Fibroblast of pulmonary artery (primary cell): ENCODE measurements around the gene THBS3.
"Not testable (repeated sequence)": the region's sequence is repeated elsewhere in the genome, so short reads cannot be mapped to it uniquely, and the experiment has no call there.

Experiments used
- DNase-seq: peaks from one replicate; pipeline ENCODE4 v3.0.0-alpha.2; 2010; ENCODE audit warnings: low read depth
- H3K4me3 ChIP-seq: replicated peaks from 2 replicates; pipeline ENCODE4 v1.5.1; 2011; ENCODE audit warnings: low read depth, mild to moderate bottlenecking, control low read depth, low read length, moderate library complexity
- TF ChIP-seq, protein P1 (sequence below): IDR thresholded peaks from 2 replicates; pipeline ENCODE4 v1.5.1; 2011; ENCODE audit warnings: mild to moderate bottlenecking, control low read depth, low read length, inconsistent platforms; ENCODE audit errors: missing control alignments

The THBS3 gene

DNA sequence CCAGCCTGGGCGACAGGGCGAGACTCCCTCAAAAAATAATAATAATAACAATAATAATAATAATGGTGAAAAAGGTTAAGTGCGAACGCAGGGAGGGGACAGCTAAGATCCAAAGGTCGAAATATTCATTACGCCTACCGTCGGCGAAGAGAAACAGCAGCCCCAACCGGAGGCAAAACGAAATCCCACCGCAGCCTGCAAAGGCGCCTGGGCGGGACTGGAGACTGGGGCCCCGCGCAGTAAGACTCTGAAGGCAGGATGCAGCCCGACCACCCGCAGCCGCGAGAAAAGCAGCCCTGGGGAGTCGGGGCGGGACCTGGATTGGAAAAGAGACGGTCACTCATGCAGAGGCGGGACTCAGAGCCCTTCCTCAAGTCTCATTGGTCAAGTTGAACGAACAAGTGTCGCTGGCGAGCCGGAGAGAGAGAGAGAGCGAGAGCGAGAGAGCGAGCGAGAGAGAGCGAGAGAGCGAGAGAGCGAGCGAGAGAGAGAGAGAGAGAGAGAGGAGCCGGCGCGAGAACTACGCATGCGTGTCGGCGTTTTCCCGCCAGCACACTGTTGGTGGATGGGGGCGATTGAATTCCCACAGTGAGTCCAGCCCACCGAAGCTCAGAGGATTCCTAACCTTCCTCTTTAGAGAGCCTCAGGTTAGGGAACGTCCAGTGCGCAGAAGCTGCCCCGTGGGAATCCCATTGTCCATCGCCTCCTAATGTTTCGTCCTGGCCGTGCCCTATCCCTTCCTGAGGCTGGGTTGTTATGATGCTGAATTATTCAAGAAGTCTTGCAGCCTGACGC is 36.9 kb upstream of the THBS3 start:
- peak; percentile 100 for DNase-seq
- H3K4me3 ChIP-seq, result peak overlapping the region; percentile 74
- TF ChIP-seq, protein P1, sequence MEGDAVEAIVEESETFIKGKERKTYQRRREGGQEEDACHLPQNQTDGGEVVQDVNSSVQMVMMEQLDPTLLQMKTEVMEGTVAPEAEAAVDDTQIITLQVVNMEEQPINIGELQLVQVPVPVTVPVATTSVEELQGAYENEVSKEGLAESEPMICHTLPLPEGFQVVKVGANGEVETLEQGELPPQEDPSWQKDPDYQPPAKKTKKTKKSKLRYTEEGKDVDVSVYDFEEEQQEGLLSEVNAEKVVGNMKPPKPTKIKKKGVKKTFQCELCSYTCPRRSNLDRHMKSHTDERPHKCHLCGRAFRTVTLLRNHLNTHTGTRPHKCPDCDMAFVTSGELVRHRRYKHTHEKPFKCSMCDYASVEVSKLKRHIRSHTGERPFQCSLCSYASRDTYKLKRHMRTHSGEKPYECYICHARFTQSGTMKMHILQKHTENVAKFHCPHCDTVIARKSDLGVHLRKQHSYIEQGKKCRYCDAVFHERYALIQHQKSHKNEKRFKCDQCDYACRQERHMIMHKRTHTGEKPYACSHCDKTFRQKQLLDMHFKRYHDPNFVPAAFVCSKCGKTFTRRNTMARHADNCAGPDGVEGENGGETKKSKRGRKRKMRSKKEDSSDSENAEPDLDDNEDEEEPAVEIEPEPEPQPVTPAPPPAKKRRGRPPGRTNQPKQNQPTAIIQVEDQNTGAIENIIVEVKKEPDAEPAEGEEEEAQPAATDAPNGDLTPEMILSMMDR, result peak; percentile 24

DNA sequence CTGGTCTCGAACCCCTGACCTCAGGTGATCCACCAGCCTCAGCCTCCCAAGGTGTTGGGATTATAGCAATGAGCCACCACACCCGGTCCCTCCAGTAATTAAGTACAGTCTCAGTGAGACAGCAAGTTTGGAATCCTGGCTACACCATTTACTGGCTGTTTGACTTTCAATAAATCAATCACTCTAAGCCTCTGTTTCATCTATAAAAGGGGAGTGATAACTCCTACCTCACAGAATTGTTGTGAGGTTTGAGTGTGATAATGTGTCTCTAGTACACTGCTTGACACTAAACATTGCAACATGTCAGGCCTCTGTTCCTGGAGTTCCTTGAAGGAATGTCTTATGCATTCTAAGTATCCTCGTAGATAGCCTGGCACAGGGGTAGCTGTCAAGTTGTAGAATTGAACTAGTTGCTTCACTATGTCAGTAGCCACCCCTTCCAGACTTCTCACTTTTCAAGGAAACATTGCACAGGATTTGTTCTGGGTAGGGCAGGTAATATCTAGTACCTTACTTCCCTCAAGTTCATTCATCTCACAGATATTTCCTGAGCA is 35.2 kb upstream of the THBS3 start:
- H3K4me3 ChIP-seq, result peak overlapping the region; percentile 74
- peak; percentile 35 for DNase-seq
- TF ChIP-seq, protein P1, result no peak

DNA sequence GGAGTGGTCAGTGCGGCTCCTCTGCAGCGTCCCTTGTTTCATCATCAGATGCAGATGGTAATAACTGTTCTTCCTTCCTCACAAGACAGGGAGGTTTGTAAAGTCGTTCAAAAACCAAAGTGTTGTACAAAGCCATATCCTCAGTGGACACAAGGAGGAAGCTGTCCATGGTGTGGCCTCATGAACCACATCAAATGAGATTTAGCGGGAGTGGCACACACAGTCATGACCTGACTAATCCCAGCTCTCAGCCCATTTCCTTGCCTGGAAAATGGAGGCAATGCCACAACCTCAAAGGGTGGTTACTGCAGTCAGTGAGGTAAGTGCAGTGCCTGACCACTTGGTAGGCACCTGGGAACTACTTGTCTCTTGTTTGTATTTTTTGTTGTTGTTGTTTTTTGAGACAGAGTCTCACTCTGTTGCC is 34.2 kb upstream of the THBS3 start:
- TF ChIP-seq, protein P1, result no peak
- no peak overlapping the region for H3K4me3 ChIP-seq
- DNase-seq, result no peak

DNA sequence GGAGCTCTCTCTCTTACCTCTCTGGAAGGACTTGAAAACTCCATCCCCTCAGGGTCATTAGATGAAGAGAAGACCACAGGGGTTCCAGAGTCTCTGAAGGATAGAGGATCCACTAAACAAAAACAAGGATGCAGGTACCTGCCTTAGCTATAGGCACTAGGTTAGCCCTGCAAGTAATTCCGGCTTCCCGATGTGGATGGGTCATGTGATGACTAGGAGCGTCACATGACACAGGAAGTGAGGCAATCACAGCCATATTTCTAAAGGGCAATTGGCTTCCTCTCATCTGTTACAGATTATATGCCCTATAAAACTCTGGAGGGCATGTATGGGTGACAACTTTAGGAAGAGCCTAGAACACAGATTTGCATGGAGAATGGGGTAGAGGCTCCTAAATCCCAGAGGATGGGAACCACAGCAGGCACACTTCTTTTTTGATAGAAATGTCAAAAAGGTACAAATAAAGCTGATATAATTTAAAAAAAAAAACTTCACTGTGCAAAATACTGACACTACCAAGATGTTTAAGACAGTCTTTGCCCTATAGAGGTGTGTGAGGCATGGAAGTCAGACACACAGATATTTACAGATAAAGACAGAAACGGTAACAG is 33.5 kb upstream of the THBS3 start:
- peak; percentile 87 for DNase-seq
- peak overlapping the region; percentile 61 for H3K4me3 ChIP-seq
- TF ChIP-seq, protein P1, result no peak

DNA sequence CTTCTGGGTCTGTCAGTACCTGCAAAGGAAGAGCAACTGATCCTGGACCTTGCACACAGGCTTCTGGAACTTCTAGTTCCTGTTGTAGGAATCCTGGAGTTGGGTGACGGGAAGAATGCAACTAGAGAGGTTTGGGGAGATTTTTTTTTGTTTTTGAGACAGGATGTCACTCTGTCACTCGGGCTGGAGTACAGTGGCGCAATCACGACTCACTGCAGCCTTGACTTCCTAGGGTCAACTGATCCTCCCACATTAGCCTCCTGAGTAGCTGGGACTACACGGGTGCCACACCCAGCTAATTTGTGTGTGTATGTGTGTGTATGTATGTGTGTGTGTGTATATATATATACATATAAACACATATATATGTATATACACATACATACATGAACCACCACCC is 28.8 kb upstream of the THBS3 start:
- no peak for DNase-seq
- TF ChIP-seq, protein P1, result no peak
- H3K4me3 ChIP-seq, result no peak overlapping the region

DNA sequence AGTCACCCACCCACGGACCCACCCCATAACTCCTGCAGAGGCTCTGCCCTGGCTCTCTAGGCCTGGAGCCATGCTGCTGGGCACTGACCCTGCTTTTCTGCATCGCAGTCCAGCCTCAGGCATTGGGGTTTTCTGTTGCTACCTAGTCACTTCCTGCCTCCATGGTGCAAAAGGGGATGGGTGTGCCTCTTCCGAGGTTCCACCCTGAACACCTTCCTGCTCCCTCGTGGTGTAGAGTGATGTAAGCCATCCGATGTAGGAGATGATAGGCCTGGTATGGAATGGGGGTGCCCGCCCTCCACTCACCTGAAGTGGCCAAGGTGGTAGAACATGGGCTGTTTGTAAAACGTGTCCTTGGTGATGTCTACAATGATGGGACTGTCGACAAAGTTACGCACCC is 27.7 kb upstream of the THBS3 start:
- not testable (repeated sequence) for H3K4me3 ChIP-seq, DNase-seq

DNA sequence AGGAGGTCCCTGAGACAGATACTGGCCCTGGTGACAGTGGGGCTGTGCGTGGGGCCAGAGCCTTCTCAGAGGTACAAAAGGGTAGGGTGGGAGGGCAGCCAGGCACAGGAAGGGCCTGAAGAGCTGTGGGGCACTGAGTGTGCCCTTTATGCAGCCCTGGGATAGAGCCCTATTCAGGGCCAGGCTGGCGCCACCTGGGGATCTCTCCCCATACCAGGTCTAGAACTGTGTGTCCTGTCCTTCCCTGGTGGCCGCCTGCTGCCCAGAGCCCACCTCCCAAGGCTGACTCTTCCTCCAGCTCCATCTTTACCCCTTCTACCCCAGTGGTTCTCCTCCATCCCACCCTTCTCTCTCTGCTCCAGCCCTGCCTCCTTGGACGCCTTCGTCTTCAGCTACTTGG is 25.8 kb upstream of the THBS3 start:
- DNase-seq, H3K4me3 ChIP-seq: not testable (repeated sequence)

DNA sequence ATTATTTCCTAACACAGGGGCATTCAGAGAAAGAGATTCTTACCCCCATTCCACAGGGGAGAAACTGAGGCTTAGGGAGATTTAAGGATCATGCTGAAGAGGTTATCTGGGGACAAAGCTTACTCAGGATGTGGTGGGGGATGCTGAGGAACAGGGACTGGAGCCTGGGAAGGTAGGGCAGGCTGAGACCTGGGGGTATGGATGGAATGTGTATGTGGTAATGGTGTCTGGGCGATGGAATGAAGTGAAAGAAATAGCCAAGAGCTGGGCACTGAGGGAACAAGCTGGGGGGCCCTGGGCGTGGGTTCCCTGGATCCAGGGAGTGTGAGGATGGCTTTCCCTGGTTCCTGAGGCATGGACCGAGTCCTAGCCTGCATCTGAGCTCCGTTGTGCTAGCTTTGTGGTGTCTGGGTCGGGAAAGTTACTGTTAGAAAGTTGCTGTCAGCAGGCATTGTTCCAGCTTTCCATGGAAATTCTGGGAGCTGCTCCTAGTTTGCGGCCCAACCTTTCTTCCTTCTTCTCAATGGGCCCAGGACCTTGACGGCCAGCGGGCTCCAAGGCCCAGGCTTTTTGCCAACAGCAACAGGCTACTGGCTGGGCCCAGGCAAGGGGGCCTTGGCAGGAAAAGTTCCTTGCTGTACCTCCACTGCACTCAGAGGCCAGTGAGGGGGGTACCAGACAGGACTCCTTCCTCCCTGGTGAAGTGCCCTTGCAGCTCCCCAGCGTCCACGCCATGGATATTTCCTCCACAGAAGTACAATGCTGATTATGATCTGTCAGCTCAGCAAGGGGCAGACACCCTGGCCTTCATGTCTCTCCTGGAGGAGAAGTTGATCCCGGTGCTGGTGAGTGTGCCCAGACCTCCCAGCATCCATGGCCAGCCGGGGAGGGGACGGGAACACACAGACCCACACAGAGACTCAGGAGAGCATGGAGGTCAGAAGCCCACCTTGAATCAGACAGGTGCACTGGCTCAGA is 24.6 kb upstream of the THBS3 start:
- H3K4me3 ChIP-seq, result not testable (repeated sequence)
- peak; percentile 65 for DNase-seq

DNA sequence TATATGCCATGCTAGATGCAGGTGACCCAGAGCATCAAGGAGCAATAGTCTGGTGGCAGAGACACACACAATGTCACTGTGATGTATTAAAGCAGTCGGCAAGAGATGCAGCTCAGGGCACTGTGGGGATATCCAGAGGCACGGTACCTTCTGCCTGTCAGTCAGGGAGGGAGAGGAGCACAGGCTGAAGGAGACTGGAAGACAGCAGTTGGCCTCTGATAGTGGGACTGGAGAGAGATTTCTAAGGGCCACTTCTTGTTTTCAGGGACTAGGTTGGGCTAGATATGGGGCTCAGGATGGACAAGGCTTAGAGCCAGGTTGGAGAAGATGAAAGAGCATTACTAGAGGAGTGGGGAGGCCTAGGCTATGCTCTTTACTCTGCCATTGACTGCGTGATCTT is 23.6 kb upstream of the THBS3 start:
- not testable (repeated sequence) for H3K4me3 ChIP-seq, DNase-seq
